GM12892 (cell line): ENCODE results near the gene NF1.

ENCODE experiments used
- POLR2A ChIP-seq: IDR thresholded peaks from 2 replicates; pipeline ENCODE4 v1.6.1; 2011; ENCODE audit warnings: low read depth, low read length, control low read depth
- POLR2AphosphoS5 ChIP-seq: IDR thresholded peaks from 2 replicates; pipeline ENCODE4 v1.6.1; 2011; ENCODE audit warnings: low read depth, low read length, control low read depth

GRCh38 chr17:31321481-31321880 is 226.7 kb downstream of the NF1 start, which contains the start of gene EVI2A:
- TF ChIP-seq POLR2A (0 out of 2 replicates have a peak, but pooled peaks have one; percentile 31), POLR2AphosphoS5 (no peak)
